T-helper 2 cell treated with Interferon-gamma antibody and Interleukin-4, amounts not matched to agents 5 μg/mL and 100 μg/mL, for 36 hours (primary cell): ENCODE data around the gene MEIS2.

ENCODE experiments used
- DNase-seq: peaks from one replicate; pipeline ENCODE4 v3.0.0; 2021; ENCODE audit warnings: low spot score
- H3K27ac Mint-ChIP-seq: one replicate; pipeline ENCODE4 v1.8.0; 2021; ENCODE audit warnings: mild to moderate bottlenecking, mixed read lengths
- H3K27me3 Mint-ChIP-seq: one replicate; pipeline ENCODE4 v1.8.0; 2021; ENCODE audit warnings: low read depth, mixed read lengths
- H3K36me3 Mint-ChIP-seq: one replicate; pipeline ENCODE4 v1.8.0; 2021; ENCODE audit warnings: low read depth, mixed read lengths
- H3K4me1 Mint-ChIP-seq: one replicate; pipeline ENCODE4 v1.8.0; 2021; ENCODE audit warnings: low read depth, mixed read lengths
- H3K4me3 Mint-ChIP-seq: one replicate; pipeline ENCODE4 v1.8.0; 2022; ENCODE audit warnings: mild to moderate bottlenecking, moderate library complexity, mixed read lengths
- H3K9me3 Mint-ChIP-seq: one replicate; pipeline ENCODE4 v1.8.0; 2021; ENCODE audit warnings: mixed read lengths

The MEIS2 gene

DNA sequence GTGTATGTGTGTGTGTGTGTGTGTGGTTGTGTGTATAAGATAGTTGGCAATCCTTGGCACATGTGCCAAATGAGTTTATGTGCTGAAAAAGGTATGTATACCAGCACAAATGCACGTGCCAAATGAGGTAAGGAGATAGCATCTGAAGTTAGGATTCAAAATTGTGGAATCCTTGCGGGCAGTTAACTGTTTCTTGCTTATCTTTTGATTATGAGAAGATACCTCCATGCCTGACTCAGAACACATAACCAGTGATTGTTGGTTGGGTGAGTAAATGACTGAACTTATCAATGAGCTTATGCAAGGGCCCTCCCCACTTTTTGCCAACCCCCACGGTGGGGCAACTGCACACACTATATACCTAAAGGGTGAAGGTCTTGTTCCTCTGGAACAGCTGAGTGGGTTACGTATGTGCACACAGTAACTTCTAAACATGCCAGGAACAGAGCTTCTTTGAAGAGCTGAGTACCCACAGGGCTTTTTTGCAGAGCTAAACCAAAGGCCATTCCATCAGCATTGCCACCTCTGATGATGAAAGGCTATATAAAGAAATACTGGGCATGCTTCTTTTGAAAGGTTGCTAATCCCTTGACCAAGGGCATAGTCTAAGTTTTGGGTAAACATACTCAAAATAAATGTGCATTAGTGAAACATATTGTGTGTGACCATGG lies 60.1 kb downstream of the MEIS2 start:
- Mint-ChIP-seq H3K4me1 (no peaks in the 10 kb centered on the region), H3K27ac (no peak overlapping the region), H3K4me3 (no peak overlapping the region), H3K27me3 (no peaks in the 10 kb centered on the region), H3K36me3 (no peaks in the 10 kb centered on the region), H3K9me3 (no peaks in the 10 kb centered on the region)
- DNase-seq: no peak

DNA sequence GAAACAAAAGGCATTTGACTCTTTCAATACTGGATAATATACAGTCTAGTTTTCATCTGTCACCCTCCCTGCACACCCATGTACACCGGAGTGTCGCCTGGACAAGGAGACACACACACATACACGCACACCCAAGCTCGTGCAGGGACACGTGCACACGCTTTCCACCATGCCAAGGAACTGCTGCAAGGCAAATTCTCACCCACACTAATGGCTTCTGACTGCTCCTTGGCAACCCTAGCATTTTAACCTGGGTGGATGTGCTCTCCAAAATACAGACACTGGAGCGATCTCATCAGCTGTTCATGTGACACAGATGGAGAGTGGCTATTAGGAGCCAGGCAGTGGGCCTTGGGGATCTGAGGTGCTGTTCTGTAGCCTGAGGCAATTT lies 61.6 kb downstream of the MEIS2 start:
- H3K27me3 Mint-ChIP-seq: no peaks in the 10 kb centered on the region
- H3K4me3 Mint-ChIP-seq: no peak overlapping the region
- H3K4me1 Mint-ChIP-seq: no peaks in the 10 kb centered on the region
- H3K9me3 Mint-ChIP-seq: no peaks in the 10 kb centered on the region
- no peak overlapping the region for H3K27ac Mint-ChIP-seq
- H3K36me3 Mint-ChIP-seq: no peaks in the 10 kb centered on the region
- no peak for DNase-seq

DNA sequence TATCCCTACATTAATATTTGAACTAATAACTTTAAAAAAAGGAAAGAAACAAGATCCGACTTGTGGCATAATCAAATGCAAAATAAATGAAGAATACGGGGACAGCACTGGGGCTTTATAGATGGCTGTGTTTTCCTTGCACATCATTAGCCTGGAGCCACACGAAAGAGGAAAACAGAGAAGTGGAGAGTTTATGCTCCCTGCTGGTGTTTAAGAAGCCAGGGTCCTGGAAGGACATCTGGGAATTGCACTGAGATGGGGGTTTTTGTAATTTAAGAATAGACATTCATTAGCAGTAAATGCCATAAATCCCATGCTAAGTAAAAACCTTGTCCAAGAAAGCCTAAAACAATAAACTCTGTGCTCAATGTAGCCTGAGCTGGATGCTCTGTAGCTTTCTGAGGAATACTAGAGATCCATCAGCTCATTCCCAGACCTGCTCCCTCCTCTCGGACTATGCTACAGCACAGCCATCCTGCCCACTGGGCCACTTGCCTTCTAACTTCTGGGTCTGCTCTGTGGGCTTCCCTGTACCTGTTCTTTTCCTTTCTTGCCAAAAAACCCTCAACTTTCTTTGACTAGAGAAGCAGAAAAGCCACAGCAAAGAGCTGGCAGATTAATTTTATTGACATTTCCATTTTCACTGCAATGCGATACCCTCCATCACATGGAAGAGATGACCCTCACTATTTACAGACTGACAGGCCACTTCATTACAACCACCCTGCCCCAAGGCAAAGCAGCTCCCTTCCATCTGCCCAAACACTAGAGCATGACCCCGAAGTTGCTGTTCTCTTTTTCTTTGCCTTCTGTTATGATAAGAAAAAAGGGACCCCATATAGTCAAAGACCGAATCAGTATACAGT lies 62.3 kb downstream of the MEIS2 start:
- no peak overlapping the region for H3K4me3 Mint-ChIP-seq
- no peaks in the 10 kb centered on the region for H3K27me3 Mint-ChIP-seq
- no peak for DNase-seq
- no peaks in the 10 kb centered on the region for H3K36me3 Mint-ChIP-seq
- no peaks in the 10 kb centered on the region for H3K4me1 Mint-ChIP-seq
- no peak overlapping the region for H3K27ac Mint-ChIP-seq
- H3K9me3 Mint-ChIP-seq: no peaks in the 10 kb centered on the region

DNA sequence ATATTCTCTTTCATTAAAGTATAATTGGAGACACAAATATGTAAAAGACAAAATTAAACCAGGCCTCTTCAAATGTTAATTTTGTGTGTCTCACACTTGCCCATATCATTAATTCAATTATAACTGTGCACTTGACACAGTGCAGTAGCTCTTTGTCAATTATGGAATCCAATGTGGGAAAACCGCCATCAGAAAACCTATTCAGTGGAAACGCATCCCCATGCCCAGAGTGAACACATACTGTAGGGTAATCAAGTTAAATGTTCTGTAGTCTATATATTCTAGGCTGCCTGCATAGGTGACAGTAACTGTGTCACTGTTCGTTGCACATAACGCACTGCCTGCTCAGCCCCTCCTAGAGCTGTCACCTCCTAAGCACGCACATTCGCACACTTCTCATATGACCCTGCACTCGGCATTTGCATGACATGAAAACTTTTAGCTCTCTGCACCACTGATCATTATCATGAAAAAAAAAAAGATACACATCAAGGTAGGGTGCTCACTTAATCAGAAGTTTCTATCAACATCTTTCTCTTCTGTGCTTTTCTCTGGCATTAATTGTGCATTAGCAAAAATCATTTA lies 63.2 kb downstream of the MEIS2 start:
- H3K36me3 Mint-ChIP-seq: no peaks in the 10 kb centered on the region

DNA sequence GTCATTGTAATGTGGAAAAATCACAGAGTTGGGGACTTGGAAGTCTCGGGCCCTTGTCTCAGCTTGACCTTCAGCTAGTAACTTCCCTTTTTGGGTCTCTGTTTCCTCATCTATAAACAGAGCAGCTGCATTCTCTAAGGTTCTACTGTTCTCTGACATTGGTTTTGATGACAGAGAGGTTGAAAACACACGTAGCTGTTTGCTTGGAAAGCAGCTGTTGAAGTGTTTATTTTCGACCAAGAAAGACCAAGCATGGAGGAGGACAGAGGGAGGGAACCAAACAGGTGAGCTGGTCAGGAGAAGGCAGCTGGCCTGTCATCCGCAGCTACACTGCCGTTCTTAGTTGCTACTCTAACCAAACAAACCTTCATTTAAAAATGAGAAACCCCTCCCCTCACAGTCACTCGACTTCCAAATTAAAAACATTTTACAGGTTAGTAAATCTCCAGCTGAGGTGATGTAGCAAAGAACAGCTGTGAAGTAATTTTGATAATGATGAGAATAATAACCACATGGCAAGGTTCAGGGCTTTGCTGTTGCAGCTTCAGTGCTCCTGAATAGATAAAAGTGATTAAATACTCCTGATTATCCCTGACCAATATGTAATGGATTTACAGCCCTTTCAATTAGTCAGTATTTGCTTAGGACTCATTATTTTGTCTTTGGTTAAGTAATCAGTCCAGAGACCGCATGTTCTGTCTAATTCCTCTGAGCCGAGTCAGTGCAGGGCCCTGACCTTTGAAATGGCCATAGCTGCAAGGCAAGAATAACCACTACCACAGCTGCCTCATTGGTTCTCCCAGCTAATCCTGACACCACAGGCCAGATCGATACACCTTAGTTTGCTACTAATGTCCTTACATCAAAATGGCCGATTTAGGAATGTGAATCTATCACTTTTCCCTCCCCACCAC lies 65.3 kb downstream of the MEIS2 start:
- H3K4me1 Mint-ChIP-seq: no peaks in the 10 kb centered on the region
- no peaks in the 10 kb centered on the region for H3K9me3 Mint-ChIP-seq
- H3K27ac Mint-ChIP-seq: no peak overlapping the region
- H3K4me3 Mint-ChIP-seq: no peak overlapping the region
- H3K27me3 Mint-ChIP-seq: no peaks in the 10 kb centered on the region
- H3K36me3 Mint-ChIP-seq: no peaks in the 10 kb centered on the region
- DNase-seq: no peak

More for the DNA sequence above, 63.2 kb downstream of the MEIS2 start:
- Mint-ChIP-seq H3K4me3 (no peak overlapping the region), H3K9me3 (no peaks in the 10 kb centered on the region), H3K27ac (no peak overlapping the region), H3K4me1 (no peaks in the 10 kb centered on the region), H3K27me3 (no peaks in the 10 kb centered on the region)
- no peak for DNase-seq

DNA sequence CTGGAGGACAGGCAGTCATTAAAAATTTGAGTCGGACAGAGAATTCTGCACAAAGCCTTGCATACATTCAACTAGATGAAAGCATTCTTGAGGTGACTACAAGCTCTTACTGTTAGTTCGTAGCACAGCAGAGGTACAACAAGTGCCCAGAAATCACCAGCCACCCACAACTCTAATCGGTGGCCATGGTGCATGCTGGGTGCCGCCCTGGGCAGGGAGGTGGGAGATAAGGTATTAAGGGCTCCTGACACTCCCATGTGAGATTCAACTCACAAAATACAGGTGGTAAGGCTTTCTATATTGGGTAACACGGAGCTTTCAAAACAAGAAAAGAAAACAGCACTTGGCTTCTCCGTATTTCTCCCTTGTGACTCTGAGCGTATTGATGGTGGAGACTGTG lies 66.0 kb downstream of the MEIS2 start:
- no peak for DNase-seq
- Mint-ChIP-seq H3K4me3 (no peak overlapping the region), H3K36me3 (no peaks in the 10 kb centered on the region), H3K27ac (no peak overlapping the region), H3K4me1 (no peaks in the 10 kb centered on the region), H3K27me3 (no peaks in the 10 kb centered on the region), H3K9me3 (no peaks in the 10 kb centered on the region)

DNA sequence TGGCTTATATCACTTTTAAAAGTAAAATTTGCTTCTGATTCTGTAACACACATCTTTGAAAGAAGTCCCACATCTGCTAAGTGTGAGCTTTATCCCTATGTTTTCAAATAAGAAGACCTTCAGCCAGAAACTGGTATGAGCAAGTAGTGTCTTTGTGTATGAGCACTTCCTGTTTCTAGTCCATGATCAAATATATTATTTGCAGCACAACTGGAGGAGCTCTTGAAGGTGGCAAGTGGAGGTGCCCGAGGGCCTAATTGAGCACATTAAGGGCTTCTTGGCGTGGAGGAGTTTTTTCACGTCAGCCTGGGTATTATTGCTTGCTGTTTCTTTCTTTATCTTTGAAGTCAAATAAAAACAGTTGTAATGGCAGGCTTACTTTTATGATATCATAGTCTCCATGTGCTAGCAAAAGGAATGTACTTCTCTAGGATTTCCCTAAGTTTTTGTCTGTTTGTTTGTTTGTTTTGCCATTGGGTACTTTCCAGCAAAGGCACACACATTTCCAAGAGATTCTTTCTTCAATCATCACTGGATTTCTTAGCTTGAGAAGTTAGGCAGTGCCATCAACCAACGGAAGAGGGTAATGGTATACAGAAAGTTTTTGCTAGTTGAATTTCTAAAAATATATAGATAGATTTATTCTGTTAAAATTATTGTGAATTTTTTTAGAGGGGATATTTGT lies 68.1 kb downstream of the MEIS2 start:
- H3K27ac Mint-ChIP-seq: no peak overlapping the region
- H3K36me3 Mint-ChIP-seq: no peaks in the 10 kb centered on the region
- no peaks in the 10 kb centered on the region for H3K9me3 Mint-ChIP-seq
- H3K4me3 Mint-ChIP-seq: no peak overlapping the region
- DNase-seq: no peak
- no peaks in the 10 kb centered on the region for H3K4me1 Mint-ChIP-seq
- no peaks in the 10 kb centered on the region for H3K27me3 Mint-ChIP-seq

DNA sequence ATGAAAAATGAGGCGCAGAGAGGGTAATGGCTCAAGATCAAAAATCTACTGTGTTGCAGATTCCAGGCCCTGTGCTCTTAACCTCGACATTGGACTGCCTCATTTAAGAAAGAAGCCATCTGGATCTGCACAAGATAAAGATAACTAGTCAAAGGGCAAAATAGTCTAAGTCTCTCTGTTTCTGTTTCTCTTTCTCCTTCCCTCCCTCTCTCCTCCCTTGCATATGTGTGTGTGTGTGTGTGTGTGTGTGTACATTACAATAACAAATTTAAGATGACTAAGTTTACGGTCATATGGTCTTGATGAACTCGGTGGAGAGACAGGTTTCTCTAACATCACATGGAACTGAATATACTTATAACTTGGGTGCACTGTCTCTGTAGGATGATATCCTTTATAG lies 69.2 kb downstream of the MEIS2 start:
- Mint-ChIP-seq H3K4me1 (no peaks in the 10 kb centered on the region), H3K36me3 (no peaks in the 10 kb centered on the region), H3K4me3 (no peak overlapping the region), H3K27ac (no peak overlapping the region), H3K9me3 (no peaks in the 10 kb centered on the region), H3K27me3 (no peaks in the 10 kb centered on the region)
- DNase-seq: no peak

DNA sequence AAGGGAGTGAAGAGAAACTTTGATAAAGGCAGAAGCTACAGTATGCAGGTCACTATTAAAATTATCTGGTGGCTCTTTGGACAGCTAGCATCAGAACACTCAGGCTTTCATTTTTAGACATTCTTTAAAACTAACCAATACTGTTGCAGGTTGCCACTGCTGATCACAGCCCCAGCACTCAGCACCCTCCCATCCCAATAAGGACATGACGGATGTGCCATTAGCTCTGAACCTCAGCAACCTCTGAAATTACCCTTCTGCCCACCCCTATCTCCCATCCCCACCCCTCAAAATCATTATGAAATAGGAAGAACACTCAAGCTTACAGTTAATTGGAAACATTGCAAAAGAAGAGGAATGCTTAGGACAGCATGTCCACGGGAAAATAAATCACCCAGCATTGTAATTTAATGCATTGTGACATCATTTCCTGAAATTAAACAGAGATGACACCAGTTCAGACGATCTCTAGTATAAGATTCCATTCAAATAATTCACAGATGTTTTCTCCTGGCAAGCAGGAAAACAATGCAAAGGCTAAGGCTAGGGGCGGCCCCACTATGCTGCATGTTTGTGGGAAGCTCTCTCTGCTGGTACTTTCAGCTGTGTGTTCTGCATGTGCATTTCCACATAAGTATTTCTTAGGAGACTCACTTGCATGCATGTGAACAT lies 71.6 kb downstream of the MEIS2 start:
- no peaks in the 10 kb centered on the region for H3K9me3 Mint-ChIP-seq
- no peak overlapping the region for H3K4me3 Mint-ChIP-seq
- H3K4me1 Mint-ChIP-seq: no peaks in the 10 kb centered on the region
- H3K36me3 Mint-ChIP-seq: no peaks in the 10 kb centered on the region
- H3K27ac Mint-ChIP-seq: no peak overlapping the region
- no peaks in the 10 kb centered on the region for H3K27me3 Mint-ChIP-seq
- DNase-seq: no peak

DNA sequence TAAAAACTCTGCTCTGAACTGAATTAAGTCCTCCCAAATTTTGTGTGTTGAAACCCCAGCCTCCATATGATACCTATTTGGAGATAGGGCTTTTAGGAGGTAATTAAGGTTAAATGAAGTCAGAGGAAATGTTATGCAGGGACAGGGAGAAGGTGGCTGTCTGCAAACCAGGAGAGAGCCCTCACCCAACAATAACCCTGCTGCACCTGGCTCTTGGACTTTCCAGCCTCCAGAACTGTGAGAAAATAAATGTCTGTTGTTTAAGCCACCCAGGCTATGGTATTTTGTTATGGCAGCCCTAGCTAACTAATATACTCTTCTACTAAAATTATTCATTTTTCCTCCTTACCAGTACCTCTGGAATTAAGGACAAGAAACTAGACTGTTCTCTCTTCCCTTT lies 79.5 kb downstream of the MEIS2 start:
- no peak overlapping the region for H3K27ac Mint-ChIP-seq

DNA sequence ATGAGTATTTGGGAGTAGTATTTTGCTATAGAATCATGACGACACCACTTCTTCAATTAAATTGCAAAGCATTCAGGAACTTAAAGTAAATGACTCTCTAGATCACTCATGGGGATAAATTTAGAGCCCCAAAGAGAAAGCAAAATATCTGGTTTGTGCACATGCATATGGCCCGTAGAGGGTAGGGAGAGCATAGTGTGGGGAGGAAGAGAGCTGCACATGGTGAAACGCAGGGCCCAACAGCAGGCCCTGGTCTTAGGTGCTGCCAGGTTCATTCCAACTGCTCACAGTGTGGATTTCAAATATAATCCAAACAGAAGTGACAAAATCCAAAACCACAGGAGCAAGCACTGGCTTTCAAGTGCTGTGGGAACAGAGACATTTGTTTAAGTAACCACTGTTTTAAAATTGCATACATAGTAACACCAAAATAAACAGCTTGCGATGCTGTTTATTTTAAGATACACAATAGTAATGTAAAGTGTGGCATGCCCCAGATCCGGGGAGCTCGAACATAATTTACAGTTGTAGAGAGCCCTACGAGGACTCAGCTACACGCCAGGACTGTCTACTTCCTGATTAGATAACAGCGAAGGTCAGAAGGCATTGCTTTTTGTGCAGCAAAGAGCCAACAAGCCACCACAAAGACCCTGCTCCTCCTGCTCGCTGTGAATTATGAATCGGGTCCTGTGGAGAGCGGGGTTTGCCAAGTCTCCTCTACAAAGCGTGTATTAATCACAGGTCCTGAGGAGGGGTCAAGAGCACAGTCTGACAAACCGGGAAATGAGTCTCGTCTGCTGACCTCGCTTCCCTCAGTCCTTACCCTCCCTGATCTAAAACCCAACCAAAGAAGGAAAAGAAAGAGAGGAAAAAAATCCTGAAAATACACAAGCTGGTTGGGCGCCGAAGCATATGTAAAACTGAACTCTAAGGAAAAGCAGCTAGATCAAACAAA lies 80.6 kb downstream of the MEIS2 start:
- no peak for DNase-seq
- Mint-ChIP-seq H3K9me3 (no peaks in the 10 kb centered on the region), H3K4me3 (no peak overlapping the region), H3K36me3 (no peaks in the 10 kb centered on the region), H3K4me1 (no peaks in the 10 kb centered on the region), H3K27ac (no peak overlapping the region), H3K27me3 (no peaks in the 10 kb centered on the region)

More for the DNA sequence above, 79.5 kb downstream of the MEIS2 start:
- Mint-ChIP-seq H3K9me3 (no peaks in the 10 kb centered on the region), H3K36me3 (no peaks in the 10 kb centered on the region), H3K4me1 (no peaks in the 10 kb centered on the region), H3K27me3 (no peaks in the 10 kb centered on the region), H3K4me3 (no peak overlapping the region)
- DNase-seq: no peak

DNA sequence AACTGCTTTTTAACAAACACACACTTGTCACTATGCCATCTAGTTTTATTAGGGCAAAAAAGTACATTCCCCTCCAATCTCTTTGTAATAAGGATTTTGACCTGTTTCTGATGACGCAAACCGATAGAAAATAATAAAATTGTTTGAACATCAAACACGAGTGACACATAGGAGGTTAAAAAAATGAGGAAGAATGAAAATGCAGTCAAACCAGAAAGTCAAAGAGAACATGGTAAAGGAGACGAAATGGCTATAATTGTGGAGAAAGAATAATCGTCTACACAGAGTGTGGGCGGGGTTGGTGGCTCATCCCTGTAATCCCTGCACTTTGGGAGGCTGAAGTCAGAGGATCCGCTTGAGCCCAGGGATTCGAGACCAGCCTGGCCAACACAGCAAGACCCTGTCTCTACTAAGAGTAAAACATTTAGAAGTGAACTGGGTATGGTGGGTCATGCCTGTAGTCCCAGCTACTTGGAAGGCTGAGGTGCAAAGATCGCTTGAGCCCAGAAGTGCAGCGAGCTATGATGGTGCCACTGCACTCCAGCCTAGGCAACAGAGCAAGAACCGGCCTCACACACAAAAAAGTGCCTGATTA lies 83.2 kb downstream of the MEIS2 start:
- Mint-ChIP-seq H3K36me3 (no peaks in the 10 kb centered on the region), H3K4me3 (no peak overlapping the region), H3K4me1 (no peaks in the 10 kb centered on the region), H3K27me3 (no peaks in the 10 kb centered on the region), H3K9me3 (no peaks in the 10 kb centered on the region), H3K27ac (no peak overlapping the region)
- DNase-seq: no peak
